Kidney (tissue), 14 donors: ENCODE results near the gene MCOLN3. TPM values are rescaled to one million over a fixed set of nuclear protein-coding genes. Genes with fewer than 3 reads are reported as not detected.

Experiments used
- DNase-seq, 5 donors: peaks; one replicate each; pipeline ENCODE4 v3.0.0-alpha.2; 2013 to 2020
- FAIRE-seq: peaks from 2 replicates; lab custom pipeline; 2012; peaks lifted over from hg19 to GRCh38; lab: Jason Lieb, UNC
- H3K27ac ChIP-seq, 2 donors: one replicate each; pipeline ENCODE4 v1.7.0; 2013; ENCODE audit warnings: low read depth in 2 of 2, low read length in 2 of 2, inconsistent platforms in 1 of 2
- H3K27me3 ChIP-seq: one replicate; pipeline ENCODE4 v1.7.1; 2013; ENCODE audit warnings: low read length, inconsistent platforms; ENCODE audit not compliant: control insufficient read depth, insufficient read depth
- H3K36me3 ChIP-seq, 3 donors: one replicate each; pipeline versions ENCODE4 v1.7.0 to v1.7.1; 2013; ENCODE audit warnings: low read length in 3 of 3, control low read depth in 1 of 3, inconsistent platforms in 1 of 3; ENCODE audit not compliant: insufficient read depth in 3 of 3, control insufficient read depth in 2 of 3
- H3K4me1 ChIP-seq, 3 donors: one replicate each; pipeline versions ENCODE4 v1.7.0 to v1.7.1; 2013; ENCODE audit warnings: low read length in 3 of 3, inconsistent platforms in 1 of 3, low read depth in 1 of 3; ENCODE audit not compliant: control insufficient read depth in 2 of 3, insufficient read depth in 2 of 3
- H3K4me3 ChIP-seq, 3 donors: one replicate each; pipeline versions ENCODE4 v1.7.0 to v1.8.1; 2013; ENCODE audit warnings: low read length in 3 of 3, control low read depth in 1 of 3, inconsistent platforms in 1 of 3
- H3K9ac ChIP-seq, 3 donors: one replicate each; pipeline versions ENCODE4 v1.7.0 to v1.7.1; 2013; ENCODE audit warnings: low read length in 3 of 3, control low read depth in 1 of 3, inconsistent platforms in 1 of 3
- H3K9me3 ChIP-seq, 3 donors: one replicate each; pipeline versions ENCODE4 v1.7.0 to v1.7.1; 2013; ENCODE audit warnings: low read length in 3 of 3, control low read depth in 1 of 3, inconsistent platforms in 1 of 3; ENCODE audit not compliant: control insufficient read depth in 2 of 3, insufficient read depth in 1 of 3
- intact Hi-C: fragments of 100-400 bp; cut with DNase I; formaldehyde crosslinking; loops from one replicate; pipeline ENCODE4 v1.11.1; 2022
- polyA plus RNA-seq: library from polyadenylated mRNA; stranded (reverse); fragments of 350-450 nt; fragmentation: Illumina TruSeq; extraction: RNeasy Lipid Tissue Mini Kit (QIAGEN cat#74804); gene quantifications from one replicate; pipeline ENCODE4 v1.2.3, GENCODE V29; 2014; ENCODE audit warnings: low read depth, low replicate concordance; ENCODE audit not compliant: insufficient read depth
- total RNA-seq: library from RNA; stranded (reverse); fragmentation: NEBNext Ultra II Directional; extraction: Animal tissue kit (Norgen Biotek cat#: 25700); gene quantifications from one replicate; pipeline ENCODE4 v1.2.1, GENCODE V29; 2021
- TF ChIP-seq, protein P1 (sequence below): IDR thresholded peaks from 3 replicates; pipeline ENCODE4 v1.5.1; 2012; ENCODE audit warnings: mild to moderate bottlenecking, moderate library complexity, borderline replicate concordance; ENCODE audit not compliant: insufficient read depth; ENCODE audit errors: extremely low read depth
- donor health status: control.
- donor health status: control.
- donor health status: control.
- donor health status: control.
- donor health status: control.
- donor health status: DM: yes; HTN: yes; CAD: no.
- donor health status: Normal renal cell carcinoma (clear cell type).

MCOLN3 gene
- total and polyA plus RNA-seq, 2 donors from 2014 or later, result 3.1 to 7.8 TPM

- no peak for FAIRE-seq
- TF ChIP-seq, protein P1, sequence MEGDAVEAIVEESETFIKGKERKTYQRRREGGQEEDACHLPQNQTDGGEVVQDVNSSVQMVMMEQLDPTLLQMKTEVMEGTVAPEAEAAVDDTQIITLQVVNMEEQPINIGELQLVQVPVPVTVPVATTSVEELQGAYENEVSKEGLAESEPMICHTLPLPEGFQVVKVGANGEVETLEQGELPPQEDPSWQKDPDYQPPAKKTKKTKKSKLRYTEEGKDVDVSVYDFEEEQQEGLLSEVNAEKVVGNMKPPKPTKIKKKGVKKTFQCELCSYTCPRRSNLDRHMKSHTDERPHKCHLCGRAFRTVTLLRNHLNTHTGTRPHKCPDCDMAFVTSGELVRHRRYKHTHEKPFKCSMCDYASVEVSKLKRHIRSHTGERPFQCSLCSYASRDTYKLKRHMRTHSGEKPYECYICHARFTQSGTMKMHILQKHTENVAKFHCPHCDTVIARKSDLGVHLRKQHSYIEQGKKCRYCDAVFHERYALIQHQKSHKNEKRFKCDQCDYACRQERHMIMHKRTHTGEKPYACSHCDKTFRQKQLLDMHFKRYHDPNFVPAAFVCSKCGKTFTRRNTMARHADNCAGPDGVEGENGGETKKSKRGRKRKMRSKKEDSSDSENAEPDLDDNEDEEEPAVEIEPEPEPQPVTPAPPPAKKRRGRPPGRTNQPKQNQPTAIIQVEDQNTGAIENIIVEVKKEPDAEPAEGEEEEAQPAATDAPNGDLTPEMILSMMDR, result no peak
- Histone ChIP-seq H3K27ac (no peak overlapping the region), H3K27me3 (no peaks in the 10 kb centered on the region), H3K36me3 (no peaks in the 10 kb centered on the region), H3K4me3 (no peak overlapping the region), H3K9ac (no peak overlapping the region), H3K9me3 (no peaks in the 10 kb centered on the region), H3K4me1 (peaks cover 0 to 2% (median 2%) of the 10 kb centered on the region in 3 donors)
- no peak for DNase-seq
- intact Hi-C loops, result no loop called here
Measured at GRCh38 chr1:85065550-85065949, 17.2 kb upstream of the MCOLN3 start.

DNA sequence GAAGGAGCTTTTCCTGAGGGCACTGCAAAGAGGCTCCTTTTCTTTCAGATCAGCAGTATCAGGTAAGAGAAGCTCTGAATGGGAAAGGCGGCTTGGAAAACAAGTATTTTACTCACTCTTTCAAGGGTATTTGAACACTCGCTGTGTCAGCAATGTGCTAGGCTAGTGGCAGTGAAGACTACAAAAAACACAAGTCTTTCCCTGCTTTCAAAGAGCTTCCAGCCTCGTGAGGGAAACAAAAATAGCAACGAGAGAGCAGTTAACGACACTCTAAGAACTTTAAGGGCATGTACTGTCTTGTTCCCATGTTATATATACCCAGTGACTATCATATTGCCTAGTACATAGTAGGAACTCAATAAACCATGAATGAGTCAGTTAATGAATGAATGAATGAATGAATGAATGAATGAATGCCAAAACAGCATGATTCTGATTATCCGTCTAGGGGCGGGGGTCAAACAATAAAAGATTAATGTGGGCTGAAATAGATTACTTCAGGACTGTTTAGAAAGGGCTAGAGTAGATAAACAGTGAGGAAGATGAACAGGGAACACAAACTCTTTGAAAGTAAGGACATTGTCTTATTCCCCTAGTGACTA is 14.2 kb upstream of the MCOLN3 start:
- FAIRE-seq (no peak), DNase-seq (no peak)
- TF ChIP-seq, protein P1, result no peak
- no peaks in the 10 kb centered on the region for H3K9me3 ChIP-seq
- H3K27me3 ChIP-seq, result no peaks in the 10 kb centered on the region
- peak overlapping the region in 2 of 3 donors; percentile 17 to 38 for H3K9ac ChIP-seq
- no peaks in the 10 kb centered on the region for H3K36me3 ChIP-seq
- no peak overlapping the region for H3K27ac ChIP-seq
- H3K4me1 ChIP-seq, result peaks cover 0 to 2% (median 2%) of the 10 kb centered on the region in 3 donors
- peak overlapping the region; percentile 63 to 78 (median 75) for H3K4me3 ChIP-seq
- intact Hi-C loops, result no loop called here

DNA sequence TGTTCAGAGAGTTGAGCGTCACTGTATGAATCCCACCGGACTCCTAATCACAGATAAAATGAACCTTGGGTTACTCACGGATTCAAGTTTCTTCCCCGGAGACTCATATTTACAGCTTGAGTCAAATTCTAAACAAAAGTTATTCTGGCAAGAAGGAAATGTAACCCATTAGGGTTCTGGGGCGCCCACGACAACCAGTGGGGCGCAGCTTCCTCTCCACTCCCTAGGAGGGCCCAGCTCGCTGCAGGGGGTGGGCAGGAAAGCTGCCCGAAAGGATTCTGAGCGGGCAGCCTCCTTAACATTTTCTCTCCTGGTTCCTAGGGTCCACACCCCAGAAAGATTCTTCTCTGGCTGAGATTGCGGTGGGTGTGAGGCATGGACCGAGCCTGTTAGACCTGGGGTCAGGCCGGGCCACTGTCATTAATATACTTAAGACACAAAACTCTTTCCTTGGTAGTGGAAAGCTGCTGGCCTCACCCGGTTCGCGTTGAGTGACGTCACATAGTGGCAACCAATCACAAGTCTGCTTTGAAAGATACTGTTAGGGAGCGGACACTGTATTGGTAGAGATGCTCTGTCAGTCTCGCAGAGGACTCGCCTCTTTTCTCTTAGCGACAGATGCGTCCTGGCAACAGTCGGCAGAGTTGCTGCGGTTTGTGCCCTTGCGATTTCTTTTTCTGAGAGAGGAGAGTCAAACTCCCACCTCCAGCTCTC is 13.6 kb upstream of the MCOLN3 start:
- intact Hi-C loops, result no loop called here
- H3K9ac ChIP-seq, result peak overlapping the region in 2 of 3 donors; percentile 38 to 75

More for the DNA sequence above, 13.6 kb upstream of the MCOLN3 start:
- peak; percentile 91 to 99 (median 96) for DNase-seq
- Histone ChIP-seq H3K4me1 (peaks cover 0 to 2% (median 2%) of the 10 kb centered on the region in 3 donors), H3K4me3 (peak overlapping the region; percentile 63 to 78 (median 75)), H3K36me3 (no peaks in the 10 kb centered on the region), H3K9me3 (no peaks in the 10 kb centered on the region), H3K27me3 (no peaks in the 10 kb centered on the region), H3K27ac (no peak overlapping the region)
- TF ChIP-seq, protein P1, result no peak
- peak; percentile 98 for FAIRE-seq
